ENCODE data around the gene MAT2B.

Gene MAT2B

GRCh38 chr5:163456840-163457239, 48.6 kb upstream of the MAT2B start (continued):
- no peak for TF ChIP-seq ZNF518A (tag by site-specific recombination; conservative IDR thresholded peaks at IDR 0.05; ENCODE audit: low read depth)

GRCh38 chr5:163458778-163459385, 46.5 kb upstream of the MAT2B start:
- peak overlapping the region; percentile 84 for H3K4me3 ChIP-seq (ENCODE audit: low read depth, low read length)
- no peaks in the 10 kb centered on the region for H3K9me3 ChIP-seq (ENCODE audit: control insufficient read depth, insufficient read depth, low read depth, low read length)
- H3K36me3 ChIP-seq (ENCODE audit: control insufficient read depth in 2 of 2, insufficient read depth in 1 of 2, low read length in 2 of 2) = peaks cover 24 to 31% of the 10 kb centered on the region in 2 experiments
- TF ChIP-seq ZNF585B (tag by site-specific recombination; IDR thresholded peaks at IDR 0.05) (no peak), ZNF10 (tag by site-specific recombination; IDR thresholded peaks at IDR 0.05) (0 out of 2 replicates have a peak, but pooled peaks have one; percentile 39)
- peaks cover 10% of the 10 kb centered on the region for H3K4me1 ChIP-seq (ENCODE audit: control insufficient read depth, insufficient read depth, low read length)
- ChIA-PET CTCF (interaction anchor here (0.6 to 2.2 kb wide), 3 partner anchors 15 to 38 kb away, joined by 3 to 8 read pairs (median 4); no protein-coding TSS in a partner anchor), POLR2A (interaction anchor here (2.3 to 5.4 kb wide), 4 partner anchors 9 to 51 kb away, joined by 6 to 166 read pairs (median 32); partner anchors contain the start of genes CCNG1 and MAT2B)
- peak overlapping the region; percentile 99; the same call in 1 of the 2 replicates for H3K27ac ChIP-seq (ENCODE audit: extremely low read depth, low read depth, low read length)

GRCh38 chr5:163459462-163459818, 46.0 kb upstream of the MAT2B start:
- H3K4me3 ChIP-seq (ENCODE audit: low read depth, low read length) = peak overlapping the region; percentile 84
- peak overlapping the region; percentile 99 for H3K27ac ChIP-seq (ENCODE audit: extremely low read depth, low read depth, low read length)
- CTCF ChIA-PET = interaction anchor here (0.5 to 2.2 kb wide), 3 partner anchors 14 to 45 kb away, joined by 3 to 8 read pairs (median 4); no protein-coding TSS in a partner anchor
- POLR2A ChIA-PET = interaction anchor here (1.2 to 5.4 kb wide), 6 partner anchors 9 to 51 kb away, joined by 4 to 166 read pairs (median 16); partner anchors contain the start of genes CCNG1 and MAT2B
- H3K9me3 ChIP-seq (ENCODE audit: control insufficient read depth, insufficient read depth, low read depth, low read length) = no peaks in the 10 kb centered on the region
- TF ChIP-seq ZNF843 (tag by site-specific recombination; IDR thresholded peaks at IDR 0.05) = no peak
- peak; percentile 70 for TF ChIP-seq ZBTB11 (tag by site-specific recombination; conservative IDR thresholded peaks at IDR 0.05; ENCODE audit: low read depth)
- no peak for TF ChIP-seq PRDM1 (tag by site-specific recombination; IDR thresholded peaks at IDR 0.05)
- no peak for TF ChIP-seq ZNF645 (tag by site-specific recombination; IDR thresholded peaks at IDR 0.05)
- TF ChIP-seq PRDM2 (tag by site-specific recombination; IDR thresholded peaks at IDR 0.05; ENCODE audit: borderline replicate concordance) = no peak
- H3K4me1 ChIP-seq (ENCODE audit: control insufficient read depth, insufficient read depth, low read length) = peaks cover 10% of the 10 kb centered on the region
- peaks cover 25 to 29% of the 10 kb centered on the region in 2 experiments; a peak in 2 of 3 replicates for H3K36me3 ChIP-seq (ENCODE audit: control insufficient read depth in 2 of 2, insufficient read depth in 1 of 2, low read length in 2 of 2)
